Tibial nerve (tissue), 4 donors: ENCODE data around the gene ITIH5. TPM values are rescaled to one million over a fixed set of nuclear protein-coding genes. Genes with fewer than 3 reads are reported as not detected.
A peak's percentile ranks its signal among the peaks of the same experiment; 100 is the strongest.

Experiments
- DNase-seq, 2 donors: peaks; one replicate each; pipeline ENCODE4 v3.0.0-alpha.2; 2019; ENCODE audit warnings: low spot score in 2 of 2
- H3K27ac ChIP-seq, 4 donors: fragments of 200-600 bp; sonication (generic) in 3 of 4; one replicate each; pipeline ENCODE4 v1.5.1; 2017 to 2019; ENCODE audit warnings: mild to moderate bottlenecking in 1 of 4
- H3K27me3 ChIP-seq, 2 donors: fragments of 200-600 bp; sonication (generic) in 1 of 2; one replicate each; pipeline versions ENCODE4 v1.5.1 to v1.6.0; 2017 to 2019
- H3K36me3 ChIP-seq, 3 donors: fragments of 200-600 bp; sonication (generic); one replicate each; pipeline ENCODE4 v1.5.1; 2018 to 2019
- H3K4me1 ChIP-seq, 4 donors: fragments of 200-600 bp; sonication (generic) in 3 of 4; one replicate each; pipeline ENCODE4 v1.5.1; 2017 to 2019
- H3K4me3 ChIP-seq, 4 donors: fragments of 200-600 bp; sonication (generic) in 3 of 4; one replicate each; pipeline ENCODE4 v1.5.1; 2017 to 2019; ENCODE audit warnings: mild to moderate bottlenecking in 1 of 4, moderate library complexity in 1 of 4
- H3K9me3 ChIP-seq, 4 donors: fragments of 200-600 bp; sonication (generic) in 3 of 4; one replicate each; pipeline ENCODE4 v1.5.1; 2017 to 2019
- EP300 ChIP-seq, 2 donors: sonication (generic); formaldehyde crosslinking; IDR thresholded peaks; one replicate each; pipeline ENCODE4 v1.6.1; 2017; ENCODE audit warnings: antibody characterized with exemption in 2 of 2, mild to moderate bottlenecking in 1 of 2
- POLR2A ChIP-seq, 2 donors: fragments of 450-650 bp; IDR thresholded peaks; one replicate each; pipeline ENCODE4 v1.6.1; 2017; ENCODE audit warnings: antibody characterized with exemption in 2 of 2, mild to moderate bottlenecking in 2 of 2, moderate library complexity in 2 of 2
- WGBS, 2 donors: methylation state at CpG; one replicate each; pipeline ENCODE4 v1.1.5; 2018; 5-methylcytosine and 5-hydroxymethylcytosine counted together
- total RNA-seq, 4 donors: library from RNA; depleted of rRNA; stranded (reverse); fragments of >200 nt; gene quantifications; one replicate each; pipeline ENCODE4 v1.1.0, GENCODE V29; 2016
- TF ChIP-seq, protein P1 (sequence below), 5 experiments: fragments of 200-600 bp in 3 of 5; fragments of 450-650 bp in 2 of 5; sonication (generic) in 3 of 5; IDR thresholded peaks; one replicate each; pipeline ENCODE4 v1.5.1; 2016 to 2019; ENCODE audit warnings: antibody characterized with exemption in 5 of 5, mild to moderate bottlenecking in 3 of 5, moderate library complexity in 2 of 5

Gene ITIH5
- total RNA-seq, 4 donors from 2014 or later = 20.7 to 86.4 (median 26.9) TPM

DNA sequence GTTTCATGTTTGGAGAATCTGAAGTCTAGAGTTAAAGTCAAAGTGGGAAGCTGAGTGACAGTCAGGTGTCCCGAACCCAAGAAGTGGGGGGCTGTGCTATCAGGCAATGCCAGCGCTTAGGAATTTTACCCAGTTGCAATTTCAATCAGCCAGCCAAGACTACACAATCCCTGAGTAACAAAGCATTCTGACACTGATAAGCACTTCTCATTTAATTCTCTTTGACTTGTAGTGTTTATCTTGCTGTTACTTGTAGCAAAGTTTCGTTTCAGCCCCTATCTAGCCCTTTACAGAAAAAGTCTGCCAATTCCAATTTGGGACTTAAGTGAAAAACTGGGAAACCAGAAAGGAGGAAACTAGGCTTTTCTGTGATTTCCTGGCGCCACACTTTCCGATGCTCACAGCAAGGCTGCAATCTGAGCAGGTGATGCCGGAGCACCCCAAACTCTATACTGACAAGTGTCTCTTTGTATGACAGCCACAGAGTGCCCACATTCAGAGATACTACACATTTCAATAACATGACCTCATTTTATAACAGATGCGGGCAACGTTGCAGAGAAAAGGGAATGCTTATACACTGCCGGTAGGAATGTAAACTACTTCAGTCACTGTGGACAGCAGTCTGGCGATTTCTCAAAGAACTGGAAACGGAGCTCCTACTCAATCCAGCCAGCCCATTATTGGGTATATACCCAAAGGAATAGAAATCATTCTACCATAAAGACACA lies 61.0 kb downstream of the ITIH5 start:
- Histone ChIP-seq H3K4me1 (peaks cover 0 to 28% (median 0%) of the 10 kb centered on the region in 4 donors), H3K9me3 (no peaks in the 10 kb centered on the region), H3K4me3 (no peak overlapping the region), H3K27ac (no peak overlapping the region), H3K27me3 (no peaks in the 10 kb centered on the region), H3K36me3 (peaks cover 0 to 3% (median 0%) of the 10 kb centered on the region in 3 donors)
- TF ChIP-seq, protein P1, sequence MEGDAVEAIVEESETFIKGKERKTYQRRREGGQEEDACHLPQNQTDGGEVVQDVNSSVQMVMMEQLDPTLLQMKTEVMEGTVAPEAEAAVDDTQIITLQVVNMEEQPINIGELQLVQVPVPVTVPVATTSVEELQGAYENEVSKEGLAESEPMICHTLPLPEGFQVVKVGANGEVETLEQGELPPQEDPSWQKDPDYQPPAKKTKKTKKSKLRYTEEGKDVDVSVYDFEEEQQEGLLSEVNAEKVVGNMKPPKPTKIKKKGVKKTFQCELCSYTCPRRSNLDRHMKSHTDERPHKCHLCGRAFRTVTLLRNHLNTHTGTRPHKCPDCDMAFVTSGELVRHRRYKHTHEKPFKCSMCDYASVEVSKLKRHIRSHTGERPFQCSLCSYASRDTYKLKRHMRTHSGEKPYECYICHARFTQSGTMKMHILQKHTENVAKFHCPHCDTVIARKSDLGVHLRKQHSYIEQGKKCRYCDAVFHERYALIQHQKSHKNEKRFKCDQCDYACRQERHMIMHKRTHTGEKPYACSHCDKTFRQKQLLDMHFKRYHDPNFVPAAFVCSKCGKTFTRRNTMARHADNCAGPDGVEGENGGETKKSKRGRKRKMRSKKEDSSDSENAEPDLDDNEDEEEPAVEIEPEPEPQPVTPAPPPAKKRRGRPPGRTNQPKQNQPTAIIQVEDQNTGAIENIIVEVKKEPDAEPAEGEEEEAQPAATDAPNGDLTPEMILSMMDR (IDR thresholded peaks at IDR 0.05) = no peak
- TF ChIP-seq POLR2A (IDR thresholded peaks at IDR 0.05) (no peak), EP300 (IDR thresholded peaks at IDR 0.05) (no peak)
- DNase-seq = no peak
- WGBS, 2 donors = 51 to 58% methylated on average over 11 of the region's 11 CpGs

DNA sequence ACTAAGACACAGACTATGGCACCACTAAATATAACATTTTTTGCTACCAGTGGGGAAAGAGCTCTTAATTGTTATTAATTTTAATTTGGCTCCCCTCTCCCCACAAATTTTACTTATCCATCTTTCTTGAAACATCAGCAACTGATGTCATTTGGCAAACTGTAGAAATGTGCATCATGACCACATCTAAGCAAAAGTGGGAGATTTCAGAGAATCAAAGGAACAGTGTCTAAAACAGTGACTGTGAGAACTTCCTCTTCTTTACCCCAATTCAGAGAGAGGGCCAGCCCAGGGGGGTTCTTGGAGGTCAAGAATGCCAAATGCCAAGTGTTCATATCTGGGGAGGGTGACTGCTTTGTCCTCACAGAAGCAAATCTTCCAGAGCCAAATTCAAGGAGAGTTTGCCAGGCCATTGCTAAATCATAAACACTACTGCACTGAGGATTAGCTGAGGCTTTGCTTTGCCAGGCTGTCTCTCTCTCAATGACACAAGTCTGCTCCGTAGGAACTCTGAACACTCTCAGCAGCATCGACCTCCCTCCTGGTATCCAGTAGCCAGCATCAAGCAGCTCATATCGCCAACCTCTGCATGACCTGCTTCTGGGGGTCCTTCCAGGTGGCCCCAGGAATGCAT lies 65.6 kb downstream of the ITIH5 start:
- Histone ChIP-seq H3K27me3 (no peaks in the 10 kb centered on the region), H3K4me3 (no peak overlapping the region), H3K4me1 (peaks cover 0 to 16% (median 0%) of the 10 kb centered on the region in 4 donors), H3K9me3 (no peaks in the 10 kb centered on the region), H3K36me3 (no peaks in the 10 kb centered on the region), H3K27ac (peak overlapping the region in 1 of 4 donors; percentile 32)
- 54 to 61% methylated on average over 3 of the region's 3 CpGs for WGBS, 2 donors
- TF ChIP-seq POLR2A (IDR thresholded peaks at IDR 0.05) (no peak), EP300 (IDR thresholded peaks at IDR 0.05) (no peak)
- TF ChIP-seq, protein P1 (IDR thresholded peaks at IDR 0.05) = no peak
- DNase-seq = no peak

DNA sequence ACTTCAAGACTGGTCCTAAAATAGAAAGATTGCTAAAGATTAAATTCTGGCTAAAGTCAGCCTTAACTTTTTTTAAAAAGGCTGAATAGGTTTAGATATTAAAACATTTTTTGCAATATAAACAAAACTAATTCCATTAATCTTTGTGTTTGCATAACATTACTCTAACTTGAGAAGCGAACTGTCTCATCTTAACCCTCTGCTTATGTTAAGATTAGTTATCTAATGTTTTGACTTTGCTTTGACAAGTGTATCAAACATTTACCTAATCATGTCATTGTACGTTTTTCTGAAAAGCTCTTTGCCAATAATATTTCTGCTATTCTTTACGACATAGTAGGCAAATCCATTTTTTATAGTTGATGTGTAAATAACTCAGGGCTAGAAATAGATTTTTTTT lies 68.0 kb downstream of the ITIH5 start:
- Histone ChIP-seq H3K4me3 (no peak overlapping the region), H3K27me3 (no peaks in the 10 kb centered on the region), H3K36me3 (no peaks in the 10 kb centered on the region), H3K27ac (no peak overlapping the region), H3K4me1 (peaks cover 0 to 13% (median 0%) of the 10 kb centered on the region in 4 donors), H3K9me3 (no peaks in the 10 kb centered on the region)
- WGBS, 2 donors = 56 to 63% methylated on average over 3 of the region's 3 CpGs
- TF ChIP-seq POLR2A (IDR thresholded peaks at IDR 0.05) (no peak), EP300 (IDR thresholded peaks at IDR 0.05) (no peak)
- TF ChIP-seq, protein P1 (IDR thresholded peaks at IDR 0.05) = no peak
- DNase-seq = no peak

DNA sequence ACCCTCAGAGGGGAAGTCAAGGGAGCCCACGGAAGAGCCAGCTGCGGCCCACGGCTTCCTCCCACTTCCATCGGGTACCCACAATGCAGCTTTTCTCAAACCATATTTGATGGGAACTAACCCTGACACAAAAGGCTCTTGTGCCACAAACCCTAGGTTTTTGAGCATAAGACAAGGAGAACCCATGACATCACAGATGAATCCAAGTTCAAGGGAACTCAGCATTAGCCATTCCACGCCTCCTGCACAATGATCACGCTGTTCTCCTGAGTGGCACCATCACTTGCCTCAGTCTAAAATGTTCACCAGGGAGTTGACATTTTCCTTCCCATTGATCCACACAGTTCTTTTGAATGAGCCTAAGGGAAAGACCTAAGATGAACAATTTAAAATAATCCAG lies 70.4 kb downstream of the ITIH5 start:
- peak overlapping the region in 3 of 4 donors; percentile 19 to 65 (median 65) for H3K27ac ChIP-seq
- no peaks in the 10 kb centered on the region for H3K36me3 ChIP-seq
- WGBS, 2 donors = 52 to 60% methylated on average over 6 of the region's 6 CpGs
- peaks cover 0 to 17% (median 0%) of the 10 kb centered on the region in 4 donors for H3K4me1 ChIP-seq
- H3K27me3 ChIP-seq = no peaks in the 10 kb centered on the region
- H3K9me3 ChIP-seq = no peaks in the 10 kb centered on the region
- H3K4me3 ChIP-seq = no peak overlapping the region
- DNase-seq = no peak
- no peak for TF ChIP-seq POLR2A (IDR thresholded peaks at IDR 0.05)
- no peak for TF ChIP-seq EP300 (IDR thresholded peaks at IDR 0.05)
- TF ChIP-seq, protein P1 (IDR thresholded peaks at IDR 0.05) = no peak

DNA sequence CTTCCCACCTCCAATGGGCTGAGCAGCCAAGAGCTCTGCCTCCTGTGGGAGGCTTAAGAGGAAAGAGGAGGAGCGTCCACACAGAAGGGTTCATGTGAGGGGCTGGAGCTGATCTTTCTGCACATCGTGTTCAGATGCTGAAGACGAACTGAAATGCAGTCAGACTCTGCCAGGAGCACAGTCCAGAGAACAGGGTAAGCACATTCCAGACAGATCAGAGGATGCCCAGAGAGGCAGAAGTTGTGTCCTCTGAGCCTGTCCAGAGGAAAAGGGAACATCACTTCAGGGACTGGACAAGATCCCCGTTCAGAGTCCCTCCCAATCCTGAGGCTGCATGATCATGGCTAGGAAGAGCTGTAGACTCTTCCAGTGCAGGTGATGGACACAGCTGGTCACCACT lies 72.9 kb downstream of the ITIH5 start:
- no peaks in the 10 kb centered on the region for H3K36me3 ChIP-seq
- no peak overlapping the region for H3K4me3 ChIP-seq
- TF ChIP-seq, protein P1 (IDR thresholded peaks at IDR 0.05) = no peak
- TF ChIP-seq POLR2A (IDR thresholded peaks at IDR 0.05) = no peak
- TF ChIP-seq EP300 (IDR thresholded peaks at IDR 0.05) = no peak
- 76 to 78% methylated on average over 4 of the region's 4 CpGs for WGBS, 2 donors
- H3K4me1 ChIP-seq = peaks cover 0 to 16% (median 0%) of the 10 kb centered on the region in 4 donors
- DNase-seq = no peak
- H3K9me3 ChIP-seq = no peaks in the 10 kb centered on the region
- no peaks in the 10 kb centered on the region for H3K27me3 ChIP-seq
- peak overlapping the region in 1 of 4 donors; percentile 13 for H3K27ac ChIP-seq
